HG02798 (cell line): ENCODE results near the gene FAM222B.
"Not testable (repeated sequence)": the region's sequence is repeated elsewhere in the genome, so short reads cannot be mapped to it uniquely, and the experiment has no call there.

ENCODE experiments used
- ATAC-seq: cut with Tn5 transposase; IDR thresholded peaks from one replicate; pipeline ENCODE4 v1.9.1; 2021; ENCODE audit warnings: mild to moderate bottlenecking; ENCODE audit not compliant: unreplicated experiment, poor library complexity

FAM222B gene

DNA sequence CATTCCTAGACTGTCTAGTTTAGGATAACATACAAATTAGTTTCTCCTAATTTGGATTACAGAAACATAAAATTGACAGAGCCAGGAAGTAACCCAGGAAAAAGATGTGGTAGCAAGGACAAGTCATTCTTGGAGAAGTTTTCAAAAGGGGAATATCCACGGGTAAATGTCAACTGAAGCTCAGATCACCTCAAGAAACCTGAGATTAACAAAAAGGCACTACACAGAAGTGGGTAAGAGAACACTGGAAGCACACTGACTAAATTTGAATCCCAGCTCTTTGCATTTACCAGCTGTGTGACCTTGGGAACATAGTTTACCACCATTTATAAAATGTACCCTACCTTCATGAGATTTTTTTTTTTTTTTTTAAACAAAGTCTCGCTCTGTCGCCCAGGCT, 59.4 kb downstream of the FAM222B start:
- no peak for ATAC-seq

DNA sequence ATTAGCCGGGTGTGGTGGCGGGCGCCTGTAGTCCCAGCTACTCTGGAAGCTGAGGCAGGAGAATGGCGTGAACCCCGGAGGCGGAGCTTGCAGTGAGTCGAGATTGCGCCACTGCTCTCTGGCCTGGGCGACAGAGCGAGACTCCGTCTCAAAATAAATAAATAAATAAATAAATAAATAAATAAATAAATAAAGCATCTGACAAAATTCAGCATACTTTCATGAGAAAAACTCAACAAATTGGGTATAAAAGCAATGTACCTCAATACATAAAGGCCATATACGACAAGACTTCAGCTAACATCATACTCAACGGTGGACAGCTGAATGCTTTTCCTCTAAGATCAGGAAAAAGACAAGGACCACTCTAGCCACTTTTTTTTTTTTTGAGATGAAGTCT, 63.0 kb downstream of the FAM222B start:
- not testable (repeated sequence) for ATAC-seq

- no peak for ATAC-seq
Observed at GRCh38 chr17:28777178-28777577, 65.4 kb downstream of the FAM222B start.

GRCh38 chr17:28774206-28774605, 68.4 kb downstream of the FAM222B start:
- no peak for ATAC-seq

DNA sequence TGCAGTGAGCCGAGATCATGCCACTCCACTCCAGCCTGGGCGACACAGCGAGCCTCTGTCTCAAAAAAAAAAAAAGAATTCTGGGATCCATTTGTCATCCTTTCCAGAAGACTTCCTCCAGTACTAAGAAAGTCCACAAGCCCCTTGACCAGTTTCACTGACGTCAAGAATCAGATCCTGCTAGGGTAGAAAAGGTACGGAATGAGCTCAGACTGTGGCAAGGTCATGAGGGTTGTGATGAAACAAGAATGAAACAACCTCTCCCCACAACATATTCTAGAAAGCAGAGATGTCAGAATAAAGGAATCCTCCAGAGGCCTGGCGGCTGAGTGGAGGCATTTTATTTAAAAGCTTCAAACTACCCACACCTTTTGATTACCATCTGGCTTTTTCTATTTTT, 68.9 kb downstream of the FAM222B start:
- ATAC-seq: no peak

DNA sequence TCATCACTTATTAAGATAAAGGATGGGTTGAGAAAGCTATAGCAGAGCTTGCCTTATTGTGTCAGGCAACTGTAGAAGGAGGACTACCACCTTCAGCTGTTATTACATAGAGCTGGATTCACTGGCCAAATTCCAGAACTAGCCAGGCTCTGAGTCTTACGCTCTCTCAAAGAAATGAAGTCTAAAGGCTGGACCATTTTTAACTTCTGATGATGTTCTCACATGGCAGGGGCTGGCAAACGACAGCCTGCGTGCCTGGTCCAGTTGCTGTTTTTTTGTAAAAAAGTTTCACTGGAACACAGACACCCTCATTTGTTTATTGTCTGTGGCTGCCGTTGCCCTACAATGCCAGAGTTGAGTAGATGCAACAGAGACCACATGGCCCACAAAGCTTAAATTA, 77.6 kb downstream of the FAM222B start:
- no peak for ATAC-seq

- ATAC-seq: peak; percentile 52
Observed at GRCh38 chr17:28763804-28764266, 78.8 kb downstream of the FAM222B start.

- ATAC-seq: peak; percentile 62
Observed at GRCh38 chr17:28763137-28763799, 79.3 kb downstream of the FAM222B start.

GRCh38 chr17:28760601-28761562, 81.7 kb downstream of the FAM222B start:
- ATAC-seq: no peak

- no peak for ATAC-seq
Observed at GRCh38 chr17:28759256-28759865, 83.2 kb downstream of the FAM222B start.

- no peak for ATAC-seq
Observed at GRCh38 chr17:28758411-28759121, 84.0 kb downstream of the FAM222B start.

DNA sequence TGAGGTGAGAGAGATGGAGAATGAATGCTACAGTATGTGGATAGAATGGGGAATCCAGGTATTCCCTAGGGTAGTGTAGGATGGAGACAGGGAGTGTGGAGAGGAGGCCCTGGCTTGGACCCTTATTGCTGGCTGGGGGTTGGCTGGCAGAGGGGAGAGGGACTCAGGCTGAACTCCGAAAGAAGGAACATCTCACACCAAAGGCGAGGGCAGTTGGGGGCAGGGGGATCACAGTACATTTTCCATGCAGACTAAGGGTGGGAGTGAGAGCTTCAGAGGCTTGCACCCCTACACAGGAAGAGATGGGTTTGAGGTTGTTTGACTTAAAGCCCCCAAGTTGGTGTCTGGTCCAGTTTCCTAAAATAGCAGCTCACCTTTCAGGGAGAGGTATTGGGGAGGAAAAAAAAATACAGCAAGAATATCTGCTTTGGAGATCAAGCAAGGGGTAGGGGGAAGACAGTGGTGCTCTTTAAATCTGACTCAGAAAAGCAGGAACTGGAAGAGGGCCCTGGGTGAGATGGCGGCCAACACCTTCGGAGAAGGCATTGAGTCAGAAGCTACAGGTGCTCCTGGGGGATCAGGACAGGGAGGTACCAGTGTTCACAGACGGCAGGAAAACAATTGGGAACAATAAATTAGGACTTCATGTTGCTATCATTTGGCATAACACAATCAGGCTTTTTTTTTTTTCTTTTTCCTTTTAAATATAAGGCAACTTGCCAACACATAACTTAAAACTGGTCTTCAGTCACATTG, 86.4 kb downstream of the FAM222B start:
- no peak for ATAC-seq

DNA sequence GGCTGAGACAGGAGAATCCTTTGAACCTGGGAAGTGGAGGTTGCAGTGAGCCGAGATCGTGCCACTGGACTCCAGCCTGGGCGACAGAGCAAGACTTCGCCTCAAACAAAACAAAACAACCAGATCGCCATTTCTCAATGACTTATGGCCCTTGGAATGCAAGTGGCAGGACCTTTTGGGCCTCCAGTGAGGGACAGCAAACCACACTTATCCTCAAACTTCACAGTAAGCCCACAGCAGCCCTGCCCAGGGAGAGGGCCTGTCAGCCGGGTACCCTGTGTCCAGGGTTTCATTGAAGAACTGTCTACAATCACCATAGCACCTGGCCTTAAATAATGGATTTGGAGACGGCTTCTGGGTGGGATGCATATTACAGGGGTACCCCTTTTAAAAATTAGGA, 87.1 kb downstream of the FAM222B start:
- no peak for ATAC-seq

- no peak for ATAC-seq
Observed at GRCh38 chr17:28751600-28752366, 90.8 kb downstream of the FAM222B start.

- peak; percentile 81 for ATAC-seq
Observed at GRCh38 chr17:28750178-28751047, 92.2 kb downstream of the FAM222B start.

GRCh38 chr17:28749516-28750177, 92.9 kb downstream of the FAM222B start:
- ATAC-seq: no peak

GRCh38 chr17:28748852-28749515, 93.6 kb downstream of the FAM222B start:
- no peak for ATAC-seq
